Loucy (cell line): ENCODE data around the gene DCHS2.

Source experiments
- H2AFZ ChIP-seq: fragments of 200-600 bp; sonication (generic); 2 replicates; pipeline ENCODE4 v1.6.0; 2016; ENCODE audit warnings: antibody characterized with exemption, mild to moderate bottlenecking, low read length, moderate library complexity
- H3F3A ChIP-seq: fragments of 200-600 bp; 2 replicates; pipeline ENCODE4 v1.6.0; 2016; ENCODE audit warnings: antibody characterized with exemption, low read depth, mild to moderate bottlenecking
- H3K27me3 ChIP-seq: fragments of 200-600 bp; sonication (generic); 2 replicates; pipeline ENCODE4 v1.6.1; 2014; ENCODE audit warnings: low read length, mild to moderate bottlenecking; ENCODE audit not compliant: insufficient read depth, poor library complexity, severe bottlenecking
- H3K36me3 ChIP-seq: fragments of 200-600 bp; sonication (generic); 2 replicates; pipeline ENCODE4 v1.6.1; 2016; ENCODE audit warnings: low read length; ENCODE audit not compliant: insufficient read depth
- H3K4me1 ChIP-seq: fragments of 200-600 bp; sonication (generic); 2 replicates; pipeline ENCODE4 v1.5.1; 2014; ENCODE audit warnings: low read length, mild to moderate bottlenecking; ENCODE audit not compliant: insufficient read depth, poor library complexity, severe bottlenecking
- H3K4me2 ChIP-seq: fragments of 200-600 bp; sonication (generic); 2 replicates; pipeline ENCODE4 v1.6.0; 2014; ENCODE audit warnings: antibody characterized with exemption, low read length, low read depth, mild to moderate bottlenecking; ENCODE audit not compliant: poor library complexity, severe bottlenecking
- H3K4me3 ChIP-seq: fragments of 200-600 bp; sonication (generic); 2 replicates; pipeline ENCODE4 v1.5.1; 2014; ENCODE audit warnings: low read length, mild to moderate bottlenecking, mixed read lengths; ENCODE audit not compliant: poor library complexity, severe bottlenecking
- H3K79me2 ChIP-seq: fragments of 200-600 bp; sonication (generic); 2 replicates; pipeline ENCODE4 v1.6.1; 2014; ENCODE audit warnings: low read length; ENCODE audit not compliant: insufficient read depth
- H3K9ac ChIP-seq: fragments of 200-600 bp; sonication (generic); 2 replicates; pipeline ENCODE4 v1.6.0; 2014; ENCODE audit warnings: mild to moderate bottlenecking, low read depth, low read length, moderate library complexity; ENCODE audit not compliant: poor library complexity, severe bottlenecking
- H3K9me2 ChIP-seq: fragments of 200-600 bp; sonication (generic); replicated peaks from 2 replicates; pipeline ENCODE4 v1.6.1; 2016; ENCODE audit warnings: low read depth, low read length, mixed read lengths
- H3K9me3 ChIP-seq: fragments of 200-600 bp; sonication (generic); 2 replicates; pipeline ENCODE4 v1.6.1; 2014; ENCODE audit warnings: mild to moderate bottlenecking, antibody characterized with exemption, low read length, low read depth; ENCODE audit not compliant: insufficient read depth
- H4K20me1 ChIP-seq: fragments of 200-600 bp; sonication (generic); 2 replicates; pipeline ENCODE4 v1.6.0; 2014; ENCODE audit warnings: antibody characterized with exemption, low read length, mild to moderate bottlenecking; ENCODE audit not compliant: insufficient read depth, poor library complexity, severe bottlenecking
- CTCF ChIP-seq: fragments of 200-600 bp; sonication (generic); conservative IDR thresholded peaks from 2 replicates; pipeline ENCODE4 v1.5.1; 2014; ENCODE audit warnings: mild to moderate bottlenecking, antibody characterized with exemption, low read length
- EZH2phosphoT487 ChIP-seq: fragments of 200-600 bp; IDR thresholded peaks from 2 replicates; pipeline ENCODE4 v1.6.1; 2018; ENCODE audit warnings: antibody characterized with exemption, mild to moderate bottlenecking, moderate library complexity, borderline replicate concordance

The DCHS2 gene

GRCh38 chr4:154399259-154399974 is 92.2 kb downstream of the DCHS2 start:
- no peaks in the 10 kb centered on the region for H3K27me3 ChIP-seq
- no peak overlapping the region for H3K4me2 ChIP-seq

GRCh38 chr4:154390324-154390723 is 101.3 kb downstream of the DCHS2 start:
- no peaks in the 10 kb centered on the region for H3K9me3 ChIP-seq
- H3K4me1 ChIP-seq, result no peaks in the 10 kb centered on the region
- H3K4me3 ChIP-seq, result no peak overlapping the region
- no peaks in the 10 kb centered on the region for H3K9me2 ChIP-seq
- H3K9ac ChIP-seq, result no peak overlapping the region
- H3K36me3 ChIP-seq, result no peaks in the 10 kb centered on the region
- H4K20me1 ChIP-seq, result no peaks in the 10 kb centered on the region
- no peak for TF ChIP-seq EZH2phosphoT487
- no peak for TF ChIP-seq CTCF
- H3F3A ChIP-seq, result no peaks in the 10 kb centered on the region
- H3K79me2 ChIP-seq, result no peaks in the 10 kb centered on the region
- no peaks in the 10 kb centered on the region for H3K27me3 ChIP-seq
- H3K4me2 ChIP-seq, result no peak overlapping the region
- H2AFZ ChIP-seq, result no peak overlapping the region

More at GRCh38 chr4:154399259-154399974, 92.2 kb downstream of the DCHS2 start:
- Histone ChIP-seq H3K36me3 (no peaks in the 10 kb centered on the region), H3K4me1 (no peaks in the 10 kb centered on the region), H3K9ac (no peak overlapping the region), H3K79me2 (no peaks in the 10 kb centered on the region), H2AFZ (no peak overlapping the region), H3F3A (no peaks in the 10 kb centered on the region), H3K9me3 (no peaks in the 10 kb centered on the region), H4K20me1 (no peaks in the 10 kb centered on the region), H3K4me3 (no peak overlapping the region), H3K9me2 (no peaks in the 10 kb centered on the region)
- TF ChIP-seq EZH2phosphoT487, result no peak
- peak; percentile 33; the same call in 1 of the 2 replicates for TF ChIP-seq CTCF

- H4K20me1 ChIP-seq, result no peaks in the 10 kb centered on the region
- TF ChIP-seq EZH2phosphoT487 (no peak), CTCF (no peak)
- no peaks in the 10 kb centered on the region for H3F3A ChIP-seq
- H3K79me2 ChIP-seq, result no peaks in the 10 kb centered on the region
- no peaks in the 10 kb centered on the region for H3K9me3 ChIP-seq
- no peak overlapping the region for H3K4me3 ChIP-seq
- no peak overlapping the region for H3K4me2 ChIP-seq
- H2AFZ ChIP-seq, result no peak overlapping the region
- H3K9ac ChIP-seq, result no peak overlapping the region
- no peaks in the 10 kb centered on the region for H3K27me3 ChIP-seq
- no peaks in the 10 kb centered on the region for H3K36me3 ChIP-seq
- H3K9me2 ChIP-seq, result no peaks in the 10 kb centered on the region
- no peaks in the 10 kb centered on the region for H3K4me1 ChIP-seq
Measured at GRCh38 chr4:154389148-154389547, 102.5 kb downstream of the DCHS2 start.
